Measurements from ENCODE around the gene RABGAP1. TPM values are rescaled to one million over a fixed set of nuclear protein-coding genes. Genes with fewer than 3 reads are reported as not detected.

RABGAP1 gene
- total RNA-seq, 2 donors from 2014 or later: 41.9 to 49.7 TPM

DNA sequence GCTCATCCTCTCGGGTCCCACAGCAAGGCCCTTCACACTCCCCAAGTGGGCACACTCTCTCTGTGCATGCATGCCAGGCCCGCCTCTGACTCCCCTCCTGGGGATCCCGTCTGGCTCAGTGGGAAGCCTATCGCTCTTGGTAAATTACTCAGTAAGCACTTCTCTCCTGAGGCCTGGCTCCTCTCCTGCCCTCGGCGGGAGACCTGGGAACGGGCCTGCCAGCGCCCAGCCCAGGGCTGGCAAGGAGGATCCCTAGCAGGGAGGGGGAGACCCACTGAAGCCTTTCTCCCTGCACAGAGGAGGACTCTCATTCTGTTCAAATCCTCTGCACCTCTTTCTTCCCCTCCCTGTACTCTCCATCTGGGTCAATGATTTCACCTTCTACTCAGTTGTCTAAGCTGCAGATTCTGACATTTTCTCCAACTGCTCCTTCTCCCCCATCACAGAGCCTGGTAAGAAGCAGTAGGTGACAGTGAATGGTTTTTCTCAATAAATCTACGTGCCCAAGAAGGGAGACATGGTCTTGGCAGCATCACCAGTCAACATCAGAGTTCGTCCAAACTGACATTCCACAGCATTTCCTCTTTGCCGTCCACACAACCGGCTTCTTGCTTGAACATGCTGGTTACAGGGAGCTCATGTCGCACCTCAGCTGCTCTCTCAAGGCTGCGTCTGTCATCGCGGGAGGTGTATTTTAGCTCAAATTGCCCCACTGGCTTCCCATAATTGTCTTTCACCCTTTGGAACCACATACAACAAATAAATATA, 174.5 kb downstream of the RABGAP1 start:
- Mint-ChIP-seq H3K36me3 (ENCODE audit: low read depth) (peaks cover 11% of the 10 kb centered on the region), H3K27ac (no peak overlapping the region), H3K27me3 (ENCODE audit: insufficient read depth) (no peaks in the 10 kb centered on the region), H3K4me3 (no peak overlapping the region), H3K4me1 (no peaks in the 10 kb centered on the region), H3K9me3 (no peaks in the 10 kb centered on the region)
- Histone ChIP-seq H3K4me3 (ENCODE audit: low read length) (no peak overlapping the region), H3K27ac (ENCODE audit: low read depth, low read length) (no peak overlapping the region), H3K9me3 (ENCODE audit: control insufficient read depth, low read length) (no peaks in the 10 kb centered on the region), H3K9ac (ENCODE audit: extremely low read depth, low read length, poor library complexity, severe bottlenecking) (no peak overlapping the region), H3K36me3 (ENCODE audit: control insufficient read depth, insufficient read depth, low read length) (peaks cover 17% of the 10 kb centered on the region), H3K4me1 (ENCODE audit: control insufficient read depth, insufficient read depth, low read length) (no peaks in the 10 kb centered on the region), H3K27me3 (ENCODE audit: control insufficient read depth, insufficient read depth, low read length, poor library complexity, severe bottlenecking) (no peaks in the 10 kb centered on the region)
- TF ChIP-seq, protein P1, sequence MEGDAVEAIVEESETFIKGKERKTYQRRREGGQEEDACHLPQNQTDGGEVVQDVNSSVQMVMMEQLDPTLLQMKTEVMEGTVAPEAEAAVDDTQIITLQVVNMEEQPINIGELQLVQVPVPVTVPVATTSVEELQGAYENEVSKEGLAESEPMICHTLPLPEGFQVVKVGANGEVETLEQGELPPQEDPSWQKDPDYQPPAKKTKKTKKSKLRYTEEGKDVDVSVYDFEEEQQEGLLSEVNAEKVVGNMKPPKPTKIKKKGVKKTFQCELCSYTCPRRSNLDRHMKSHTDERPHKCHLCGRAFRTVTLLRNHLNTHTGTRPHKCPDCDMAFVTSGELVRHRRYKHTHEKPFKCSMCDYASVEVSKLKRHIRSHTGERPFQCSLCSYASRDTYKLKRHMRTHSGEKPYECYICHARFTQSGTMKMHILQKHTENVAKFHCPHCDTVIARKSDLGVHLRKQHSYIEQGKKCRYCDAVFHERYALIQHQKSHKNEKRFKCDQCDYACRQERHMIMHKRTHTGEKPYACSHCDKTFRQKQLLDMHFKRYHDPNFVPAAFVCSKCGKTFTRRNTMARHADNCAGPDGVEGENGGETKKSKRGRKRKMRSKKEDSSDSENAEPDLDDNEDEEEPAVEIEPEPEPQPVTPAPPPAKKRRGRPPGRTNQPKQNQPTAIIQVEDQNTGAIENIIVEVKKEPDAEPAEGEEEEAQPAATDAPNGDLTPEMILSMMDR (conservative IDR thresholded peaks at IDR 0.05): no peak
- DNase-seq: no peak
- WGBS, 2 experiments (ENCODE audit: insufficient coverage in 1 of 2, insufficient read length in 1 of 2): 92 to 95% methylated on average over 14 to 16 of the region's 16 CpGs

DNA sequence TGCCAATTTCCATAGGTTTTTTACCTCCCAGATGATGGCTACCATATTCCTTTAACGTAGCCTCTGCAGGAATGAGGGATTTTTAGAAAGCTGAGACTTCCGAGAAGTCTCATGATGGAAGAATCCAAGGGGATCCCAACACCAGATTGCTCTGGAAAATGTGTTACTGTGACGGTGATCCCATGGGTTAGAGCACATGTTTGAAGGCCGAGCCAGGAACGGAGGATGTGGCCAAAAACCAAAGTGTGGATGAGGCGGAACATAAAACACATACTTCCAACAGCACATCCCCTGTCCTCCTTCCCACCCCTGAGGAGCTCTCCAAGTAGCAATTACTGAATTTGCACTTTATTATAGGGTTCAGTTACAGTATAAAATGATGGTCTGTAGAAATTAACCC, 175.2 kb downstream of the RABGAP1 start:
- H3K27ac Mint-ChIP-seq: no peak overlapping the region
- no peak overlapping the region for H3K9ac ChIP-seq (ENCODE audit: extremely low read depth, low read length, poor library complexity, severe bottlenecking)
- no peaks in the 10 kb centered on the region for H3K4me1 Mint-ChIP-seq
- H3K9me3 Mint-ChIP-seq: no peaks in the 10 kb centered on the region
- peaks cover 12% of the 10 kb centered on the region for H3K36me3 ChIP-seq (ENCODE audit: control insufficient read depth, insufficient read depth, low read length)
- H3K4me1 ChIP-seq (ENCODE audit: control insufficient read depth, insufficient read depth, low read length): no peaks in the 10 kb centered on the region
- H3K9me3 ChIP-seq (ENCODE audit: control insufficient read depth, low read length): no peaks in the 10 kb centered on the region
- H3K4me3 ChIP-seq (ENCODE audit: low read length): no peak overlapping the region
- no peak overlapping the region for H3K4me3 Mint-ChIP-seq
- DNase-seq: no peak
- H3K27me3 ChIP-seq (ENCODE audit: control insufficient read depth, insufficient read depth, low read length, poor library complexity, severe bottlenecking): no peaks in the 10 kb centered on the region
- H3K27me3 Mint-ChIP-seq (ENCODE audit: insufficient read depth): no peaks in the 10 kb centered on the region
- TF ChIP-seq, protein P1 (conservative IDR thresholded peaks at IDR 0.05): no peak
- 91 to 96% methylated on average over 3 to 6 of the region's 6 CpGs for WGBS, 2 experiments (ENCODE audit: insufficient coverage in 1 of 2, insufficient read length in 1 of 2)
- no peak overlapping the region for H3K27ac ChIP-seq (ENCODE audit: low read depth, low read length)
- peaks cover 11% of the 10 kb centered on the region for H3K36me3 Mint-ChIP-seq (ENCODE audit: low read depth)

DNA sequence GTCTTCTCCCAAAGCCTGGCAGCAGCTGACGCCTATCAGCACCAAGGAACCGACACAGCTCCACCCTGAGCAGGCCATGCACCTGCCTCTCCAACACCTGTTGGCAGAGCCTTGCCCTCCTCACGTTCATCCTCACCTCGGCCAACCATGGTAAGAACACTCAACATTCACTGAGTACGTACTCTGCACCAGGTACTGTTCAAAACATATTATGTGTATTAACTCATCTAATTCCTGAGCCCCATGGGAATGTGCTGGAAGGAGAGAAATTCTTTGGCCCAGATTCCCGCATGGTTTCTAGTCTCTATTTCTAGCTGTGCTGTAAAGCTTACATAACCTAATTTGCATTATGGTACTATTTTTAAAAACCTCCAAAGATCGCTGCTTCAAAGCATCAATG, 178.7 kb downstream of the RABGAP1 start:
- 94 to 100% methylated on average over 4 to 7 of the region's 7 CpGs for WGBS, 2 experiments (ENCODE audit: insufficient coverage in 1 of 2, insufficient read length in 1 of 2)
- no peak for DNase-seq
- Histone ChIP-seq H3K27me3 (ENCODE audit: control insufficient read depth, insufficient read depth, low read length, poor library complexity, severe bottlenecking) (no peaks in the 10 kb centered on the region), H3K36me3 (ENCODE audit: control insufficient read depth, insufficient read depth, low read length) (peaks cover 4% of the 10 kb centered on the region), H3K9me3 (ENCODE audit: control insufficient read depth, low read length) (no peaks in the 10 kb centered on the region), H3K4me3 (ENCODE audit: low read length) (no peak overlapping the region), H3K27ac (ENCODE audit: low read depth, low read length) (no peak overlapping the region), H3K9ac (ENCODE audit: extremely low read depth, low read length, poor library complexity, severe bottlenecking) (no peak overlapping the region), H3K4me1 (ENCODE audit: control insufficient read depth, insufficient read depth, low read length) (no peaks in the 10 kb centered on the region)
- Mint-ChIP-seq H3K27me3 (ENCODE audit: insufficient read depth) (no peaks in the 10 kb centered on the region), H3K9me3 (no peaks in the 10 kb centered on the region), H3K4me1 (no peaks in the 10 kb centered on the region), H3K36me3 (ENCODE audit: low read depth) (peaks cover 16% of the 10 kb centered on the region), H3K27ac (no peak overlapping the region), H3K4me3 (no peak overlapping the region)
- TF ChIP-seq, protein P1 (conservative IDR thresholded peaks at IDR 0.05): no peak
